A673 (cell line): ENCODE results near the gene KCNMA1. TPM values are rescaled to one million over a fixed set of nuclear protein-coding genes. Genes with fewer than 3 reads are reported as not detected.

Source experiments
- BruUV-seq: library from RNA; stranded (reverse); fragments of 400-500 nt; replicated peaks from 2 replicates; lab custom pipeline; 2021; lab: Mats Ljungman, UMichigan
- CTCF ChIA-PET: fragments of 300-600 bp; sonication (Branson Sonifier 250); formaldehyde crosslinking; loops from one replicate; lab custom pipeline; 2022; ENCODE audit warnings: antibody characterized with exemption; lab: Charles Lee
- POLR2A ChIA-PET: fragments of 300-600 bp; sonication (Branson Sonifier 250); formaldehyde crosslinking; loops from one replicate; lab custom pipeline; 2022; ENCODE audit warnings: antibody characterized with exemption; ENCODE audit not compliant: low non-redundant PET; lab: Charles Lee
- DNase-seq: peaks from one replicate; pipeline ENCODE4 v3.0.0-alpha.2; 2015; ENCODE audit warnings: low spot score
- H3K27ac ChIP-seq: fragments of 200-600 bp; sonication (generic); 2 replicates; pipeline ENCODE4 v1.5.1; 2016; ENCODE audit warnings: mixed run types, low read depth, mild to moderate bottlenecking, mixed read lengths, antibody characterized with exemption, low read length; ENCODE audit not compliant: poor library complexity, severe bottlenecking
- H3K27me3 ChIP-seq: fragments of 200-600 bp; sonication (generic); replicated peaks from 2 replicates; pipeline ENCODE4 v1.6.1; 2017; ENCODE audit warnings: mixed run types, low read depth, mild to moderate bottlenecking, mixed read lengths, antibody characterized with exemption, low read length; ENCODE audit not compliant: insufficient read depth, poor library complexity
- H3K36me3 ChIP-seq: fragments of 200-600 bp; sonication (generic); 2 replicates; pipeline ENCODE4 v1.6.1; 2016; ENCODE audit warnings: mixed run types, mild to moderate bottlenecking, mixed read lengths, antibody characterized with exemption, low read length; ENCODE audit not compliant: insufficient read depth, poor library complexity, severe bottlenecking
- H3K4me1 ChIP-seq: fragments of 200-600 bp; sonication (generic); 2 replicates; pipeline ENCODE4 v1.6.1; 2017; ENCODE audit warnings: mixed run types, mild to moderate bottlenecking, mixed read lengths, antibody characterized with exemption, low read length; ENCODE audit not compliant: insufficient read depth, poor library complexity, severe bottlenecking
- H3K4me3 ChIP-seq: fragments of 200-600 bp; sonication (generic); 2 replicates; pipeline ENCODE4 v1.5.1; 2016; ENCODE audit warnings: low read depth, mixed run types, mild to moderate bottlenecking, mixed read lengths, low read length; ENCODE audit not compliant: poor library complexity, severe bottlenecking
- H3K9me3 ChIP-seq: fragments of 200-600 bp; sonication (generic); 2 replicates; pipeline ENCODE4 v1.6.1; 2016; ENCODE audit warnings: mixed run types, low read depth, mild to moderate bottlenecking, mixed read lengths, antibody characterized with exemption, low read length; ENCODE audit not compliant: poor library complexity, severe bottlenecking
- CTCF ChIP-seq: fragments of 300-800, 200-600 bp; sonication (generic); conservative IDR thresholded peaks from 2 replicates; pipeline ENCODE4 v1.5.1; 2017; ENCODE audit warnings: low read depth, mild to moderate bottlenecking, antibody characterized with exemption, low read length, moderate library complexity, mixed read lengths
- EZH2 ChIP-seq: fragments of 200-600 bp; sonication (generic); IDR thresholded peaks from 2 replicates; pipeline ENCODE4 v1.6.1; 2017; ENCODE audit warnings: borderline replicate concordance, low read depth, mild to moderate bottlenecking, mixed read lengths, antibody characterized with exemption, low read length; ENCODE audit not compliant: poor library complexity, severe bottlenecking
- intact Hi-C: fragments of 100-400 bp; cut with micrococcal nuclease; formaldehyde crosslinking; loops from one replicate; pipeline ENCODE4 v1.10.0; 2022; ENCODE audit not compliant: unreplicated experiment
- total RNA-seq: library from RNA; stranded (reverse); gene quantifications from 2 replicates; pipeline ENCODE4 v1.2.3, GENCODE V29; 2021

Gene KCNMA1
- total RNA-seq, 1 experiment from 2014 or later: 0.84 TPM

DNA sequence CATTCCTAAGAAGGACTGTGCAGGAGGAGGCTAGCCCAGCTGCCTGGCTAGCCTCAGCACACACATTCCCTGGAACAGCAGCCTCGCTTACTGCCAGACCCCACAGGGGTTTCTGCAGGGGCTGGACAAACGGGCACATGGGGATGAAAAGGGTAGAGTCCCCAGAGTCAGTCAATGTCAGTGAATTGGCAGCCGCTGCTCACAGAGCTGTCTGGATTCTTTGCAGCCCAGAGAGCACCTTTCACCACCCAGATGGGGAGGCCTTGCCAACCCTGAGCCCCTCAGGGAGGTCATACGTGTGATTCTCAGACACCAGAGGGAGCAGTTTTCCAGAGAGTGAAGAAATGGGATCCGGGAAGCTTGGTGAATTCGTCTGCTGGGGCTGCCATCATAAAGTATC is 143.3 kb downstream of the KCNMA1 start:
- CTCF ChIA-PET: no interaction called here
- TF ChIP-seq EZH2: no peak
- TF ChIP-seq CTCF: peak; percentile 48
- H3K4me3 ChIP-seq: no peak overlapping the region
- no peaks in the 10 kb centered on the region for H3K4me1 ChIP-seq
- intact Hi-C loops: loop anchor here (1.0 to 10.0 kb wide), 2 partner anchors 147 to 260 kb away; no protein-coding TSS in a partner anchor
- no peaks in the 10 kb centered on the region for H3K36me3 ChIP-seq
- no peak overlapping the region for H3K27ac ChIP-seq
- no TSS peak for BruUV-seq
- POLR2A ChIA-PET: no interaction called here
- peaks cover 9% of the 10 kb centered on the region for H3K27me3 ChIP-seq
- H3K9me3 ChIP-seq: no peaks in the 10 kb centered on the region
- peak; percentile 40 for DNase-seq

DNA sequence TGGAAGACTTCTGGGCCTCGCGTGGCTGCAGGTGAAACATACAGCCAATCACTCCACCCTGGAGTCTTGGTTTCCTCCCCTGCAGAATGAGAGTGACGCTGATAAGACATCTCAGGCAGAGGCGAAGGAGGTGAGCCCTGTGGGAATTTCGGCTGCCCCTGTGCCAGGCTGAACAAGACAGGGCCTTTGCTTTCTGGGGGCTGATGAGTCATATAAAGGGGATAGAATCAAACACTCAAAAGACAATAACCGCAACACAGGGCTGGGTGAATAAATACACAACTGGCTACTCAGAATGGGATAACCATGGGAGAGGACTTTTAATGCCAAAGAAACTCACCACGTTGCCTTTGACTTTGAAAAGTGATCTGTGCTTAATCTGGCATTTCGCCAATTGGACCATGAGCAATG is 143.8 kb downstream of the KCNMA1 start:
- no TSS peak for BruUV-seq
- no peaks in the 10 kb centered on the region for H3K9me3 ChIP-seq
- CTCF ChIA-PET: no interaction called here
- no peaks in the 10 kb centered on the region for H3K36me3 ChIP-seq
- no peak overlapping the region for H3K27ac ChIP-seq
- H3K27me3 ChIP-seq: peaks cover 6% of the 10 kb centered on the region
- H3K4me1 ChIP-seq: no peaks in the 10 kb centered on the region
- TF ChIP-seq CTCF (no peak), EZH2 (no peak)
- intact Hi-C loops: loop anchor here (1.0 to 10.0 kb wide), 2 partner anchors 147 to 261 kb away; no protein-coding TSS in a partner anchor
- no peak for DNase-seq
- POLR2A ChIA-PET: no interaction called here
- H3K4me3 ChIP-seq: no peak overlapping the region

- H3K4me3 ChIP-seq: no peak overlapping the region
- no peak for TF ChIP-seq EZH2
- TF ChIP-seq CTCF: no peak
- peaks cover 4% of the 10 kb centered on the region for H3K27me3 ChIP-seq
- BruUV-seq: no TSS peak
- CTCF ChIA-PET: no interaction called here
- no peak for DNase-seq
- intact Hi-C loops: loop anchor here (10.0 kb wide), 1 partner anchor 261 kb away; no protein-coding TSS in a partner anchor
- H3K4me1 ChIP-seq: no peaks in the 10 kb centered on the region
- no peaks in the 10 kb centered on the region for H3K9me3 ChIP-seq
- POLR2A ChIA-PET: no interaction called here
- H3K36me3 ChIP-seq: no peaks in the 10 kb centered on the region
- H3K27ac ChIP-seq: no peak overlapping the region
These were observed 144.3 kb downstream of the KCNMA1 start for GRCh38 chr10:77493239-77493806.
